HepG2 (cell line): Measurements from ENCODE around the gene SRRM3. TPM values are rescaled to one million over a fixed set of nuclear protein-coding genes. Genes with fewer than 3 reads are reported as not detected.

Experiments
- ATAC-seq: fragments of 200-7000 bp; cut with Tn5 transposase; 3 replicates; pipeline ENCODE4 v1.9.1; 2020; ENCODE audit warnings: mild to moderate bottlenecking, moderate library complexity
- BruUV-seq: library from RNA; stranded (reverse); fragments of 400-500 nt; replicated peaks from 2 replicates; lab custom pipeline; 2021; lab: Mats Ljungman, UMichigan
- CTCF ChIA-PET: fragments of 300-600 bp; formaldehyde crosslinking; extraction: SDS; loops from one replicate; lab custom pipeline; 2021; ENCODE audit warnings: low total read pairs, inconsistent platforms, low intra/inter-chr PET ratio; lab: Yijun Ruan, JAX
- POLR2A ChIA-PET: fragments of 350-600 bp; sonication (Branson Sonifier 250); formaldehyde crosslinking; loops from one replicate; lab custom pipeline; 2020; ENCODE audit warnings: antibody characterized with exemption, inconsistent platforms; lab: Yijun Ruan, JAX
- DNase-seq: peaks from one replicate; pipeline ENCODE4 v3.0.0-alpha.2; 2015; ENCODE audit warnings: low spot score
- FAIRE-seq: peaks from 3 replicates; lab custom pipeline; 2011; peaks lifted over from hg19 to GRCh38; lab: Jason Lieb, UNC
- H2AFZ ChIP-seq: one replicate; pipeline ENCODE4 v1.6.1; 2011; ENCODE audit warnings: low read length, inconsistent platforms
- H3K27ac ChIP-seq: fragments of 300-600 bp; 3 replicates; pipeline ENCODE4 v1.8.0; 2011; ENCODE audit warnings: mixed run types, mild to moderate bottlenecking, mixed read lengths, low read length, inconsistent platforms; ENCODE audit not compliant: insufficient read depth; ENCODE audit errors: extremely low read length
- H3K27me3 ChIP-seq, 2 experiments: fragments of 200-600 bp in 1 of 2; 2 replicates in 1 of 2; 3 replicates in 1 of 2; pipeline versions ENCODE4 v1.6.0 to v1.8.0; 2011; ENCODE audit warnings: low read length in 2 of 2, mild to moderate bottlenecking in 2 of 2, moderate library complexity in 2 of 2, inconsistent platforms in 1 of 2; ENCODE audit not compliant: insufficient read depth in 2 of 2, control insufficient read depth in 1 of 2
- H3K36me3 ChIP-seq, 2 experiments: fragments of 200-600 bp in 1 of 2; replicated peaks in 1 of 2; 2 replicates in 1 of 2; 3 replicates in 1 of 2; pipeline versions ENCODE4 v1.5.1 to v1.8.0; 2011; ENCODE audit warnings: low read length in 2 of 2, inconsistent platforms in 1 of 2; ENCODE audit not compliant: insufficient read depth in 2 of 2, control insufficient read depth in 1 of 2
- H3K4me1 ChIP-seq: 2 replicates; pipeline ENCODE4 v1.5.1; 2012; ENCODE audit warnings: low read length, inconsistent platforms; ENCODE audit not compliant: insufficient read depth
- H3K4me2 ChIP-seq: 2 replicates; pipeline ENCODE4 v1.6.0; 2011; ENCODE audit warnings: low read depth, low read length, inconsistent platforms
- H3K4me3 ChIP-seq, 3 experiments: fragments of 200-600 bp in 1 of 3; sonication (generic), shearing (Covaris generic) in 1 of 3; replicated peaks in 1 of 3; 2 replicates each; pipeline ENCODE4 v1.5.1; 2011 to 2016; ENCODE audit warnings: low read length in 3 of 3, inconsistent platforms in 2 of 3, low read depth in 2 of 3, mild to moderate bottlenecking in 2 of 3, control low read depth in 1 of 3, mixed read lengths in 1 of 3; ENCODE audit not compliant: insufficient read depth in 1 of 3
- H3K79me2 ChIP-seq: one replicate; pipeline ENCODE4 v1.6.1; 2011; ENCODE audit warnings: low read length, inconsistent platforms; ENCODE audit not compliant: insufficient read depth
- H3K9ac ChIP-seq: 2 replicates; pipeline ENCODE4 v1.6.0; 2011; ENCODE audit warnings: mild to moderate bottlenecking, low read depth, low read length, inconsistent platforms; ENCODE audit not compliant: insufficient read depth
- H3K9me3 ChIP-seq: 2 replicates; pipeline ENCODE4 v1.5.1; 2012; ENCODE audit warnings: mild to moderate bottlenecking, low read length
- H4K20me1 ChIP-seq: 2 replicates; pipeline ENCODE4 v1.6.0; 2011; ENCODE audit warnings: inconsistent platforms, mild to moderate bottlenecking, low read length, moderate library complexity; ENCODE audit not compliant: insufficient read depth
- ATF7-NPFF ChIP-seq: sonication (generic); formaldehyde crosslinking; IDR thresholded peaks from 2 replicates; pipeline ENCODE4 v1.8.1; 2023; ENCODE audit warnings: mild to moderate bottlenecking, low read depth, missing genetic modification reagents, moderate library complexity
- GATAD1 ChIP-seq: IDR thresholded peaks from 2 replicates; pipeline ENCODE4 v1.6.1; 2016; ENCODE audit warnings: missing genetic modification reagents, missing compliant biosample characterization
- HNF4A ChIP-seq: sonication (generic); formaldehyde crosslinking; IDR thresholded peaks from 2 replicates; pipeline ENCODE4 v1.4.0; 2020; ENCODE audit warnings: missing genetic modification reagents
- MIER3 ChIP-seq: IDR thresholded peaks from 2 replicates; pipeline ENCODE4 v1.6.1; 2016; ENCODE audit warnings: missing compliant biosample characterization, borderline replicate concordance
- NFE2 ChIP-seq: sonication (generic); formaldehyde crosslinking; IDR thresholded peaks from 2 replicates; pipeline ENCODE4 v1.4.0; 2020; ENCODE audit warnings: missing genetic modification reagents
- NFYB ChIP-seq: sonication (generic); formaldehyde crosslinking; IDR thresholded peaks from 2 replicates; pipeline ENCODE4 v1.4.0; 2020; ENCODE audit warnings: missing genetic modification reagents
- NKX3-1 ChIP-seq: sonication (generic); formaldehyde crosslinking; IDR thresholded peaks from 2 replicates; pipeline ENCODE4 v1.5.0; 2020; ENCODE audit warnings: missing genetic modification reagents
- ZBTB42 ChIP-seq: sonication (generic); formaldehyde crosslinking; IDR thresholded peaks from 2 replicates; pipeline ENCODE4 v1.5.0; 2020; ENCODE audit warnings: mild to moderate bottlenecking, missing genetic modification reagents
- ZC3H13 ChIP-seq: sonication (generic); formaldehyde crosslinking; IDR thresholded peaks from 2 replicates; pipeline ENCODE4 v1.8.1; 2023; ENCODE audit warnings: mild to moderate bottlenecking, missing genetic modification reagents, moderate library complexity
- ZFP62 ChIP-seq: sonication (generic); formaldehyde crosslinking; IDR thresholded peaks from 2 replicates; pipeline ENCODE4 v1.4.0; 2020; ENCODE audit warnings: missing genetic modification reagents
- ZNF124 ChIP-seq: sonication (generic); formaldehyde crosslinking; IDR thresholded peaks from 2 replicates; pipeline ENCODE4 v1.4.0; 2020; ENCODE audit warnings: missing genetic modification reagents
- ZNF30 ChIP-seq: sonication (generic); formaldehyde crosslinking; IDR thresholded peaks from 2 replicates; pipeline ENCODE4 v1.5.0; 2020; ENCODE audit warnings: mild to moderate bottlenecking, missing genetic modification reagents
- ZNF563 ChIP-seq: sonication (generic); formaldehyde crosslinking; IDR thresholded peaks from 2 replicates; pipeline ENCODE4 v1.8.0; 2022; ENCODE audit warnings: mild to moderate bottlenecking, moderate library complexity, missing genetic modification reagents
- ZNF713 ChIP-seq: sonication (generic); formaldehyde crosslinking; IDR thresholded peaks from 2 replicates; pipeline ENCODE4 v1.4.0; 2020; ENCODE audit warnings: mild to moderate bottlenecking, missing genetic modification reagents
- ZNF879 ChIP-seq: sonication (generic); formaldehyde crosslinking; IDR thresholded peaks from 2 replicates; pipeline ENCODE4 v1.8.1; 2023; ENCODE audit warnings: missing genetic modification reagents
- ZSCAN25 ChIP-seq: sonication (generic); formaldehyde crosslinking; IDR thresholded peaks from 2 replicates; pipeline ENCODE4 v1.8.0; 2022; ENCODE audit warnings: mild to moderate bottlenecking, missing genetic modification reagents
- WGBS: methylation state at CpG from one replicate; pipeline ENCODE4 v1.1.6; 2017; ENCODE audit warnings: low lambda C conversion rate; 5-methylcytosine and 5-hydroxymethylcytosine counted together
- in situ Hi-C: cut with HindIII; loops from 2 replicates; pipeline ENCODE4 v1.10.0; 2017; ENCODE audit warnings: low pct_unique_long_range_greater_than_20kb; ENCODE audit not compliant: extremely low pct_ligation_motif_present
- intact Hi-C: fragments of 100-400 bp; cut with micrococcal nuclease; formaldehyde crosslinking; loops from one replicate; pipeline ENCODE4 v1.10.0; 2022; ENCODE audit not compliant: unreplicated experiment
- polyA plus RNA-seq, 8 experiments: library from polyadenylated mRNA; depleted of rRNA in 3 of 8; stranded (reverse) in 7 of 8; unstranded in 1 of 8; fragments of >200 nt; fragmentation: Illumina TruSeq in 4 of 8; extraction: Trizol in 4 of 8; gene quantifications; 2 replicates each; pipeline versions ENCODE4 v1.2.1 to v1.2.3, GENCODE V29; 2011 to 2016; ENCODE audit warnings: low read depth in 4 of 8, missing spikeins in 1 of 8, mixed read lengths in 1 of 8; ENCODE audit not compliant: insufficient read depth in 1 of 8
- total RNA-seq, 5 experiments: library from RNA; depleted of rRNA; stranded (reverse); fragments of >200 nt; fragmentation: Illumina TruSeq; extraction: Trizol; gene quantifications; 2 replicates each; pipeline ENCODE4 v1.2.3, GENCODE V29; 2016; ENCODE audit warnings: low read depth in 1 of 5
- TF ChIP-seq, protein P1 (sequence below): sonication (generic); formaldehyde crosslinking; IDR thresholded peaks from 2 replicates; pipeline ENCODE4 v1.8.0; 2022; ENCODE audit warnings: mild to moderate bottlenecking, missing genetic modification reagents, borderline replicate concordance
- TF ChIP-seq, protein P2 (sequence below): sonication (generic); formaldehyde crosslinking; conservative IDR thresholded peaks from 2 replicates; pipeline ENCODE4 v1.4.0; 2020; ENCODE audit warnings: missing genetic modification reagents
- TF ChIP-seq, protein P3 (sequence below): sonication (generic); formaldehyde crosslinking; IDR thresholded peaks from 2 replicates; pipeline ENCODE4 v1.4.0; 2020; ENCODE audit warnings: mild to moderate bottlenecking, missing genetic modification reagents
- TF ChIP-seq, protein P4 (sequence below): IDR thresholded peaks from 2 replicates; pipeline ENCODE4 v1.6.1; 2012; ENCODE audit warnings: low read depth, low read length, improper control_type of control experiment

SRRM3 gene
- total and polyA plus RNA-seq, 2 of the 13 experiments (the other 11 are each of a cell fraction or from before 2014, with no cell fraction given) = 0.13 to 0.54 TPM

DNA sequence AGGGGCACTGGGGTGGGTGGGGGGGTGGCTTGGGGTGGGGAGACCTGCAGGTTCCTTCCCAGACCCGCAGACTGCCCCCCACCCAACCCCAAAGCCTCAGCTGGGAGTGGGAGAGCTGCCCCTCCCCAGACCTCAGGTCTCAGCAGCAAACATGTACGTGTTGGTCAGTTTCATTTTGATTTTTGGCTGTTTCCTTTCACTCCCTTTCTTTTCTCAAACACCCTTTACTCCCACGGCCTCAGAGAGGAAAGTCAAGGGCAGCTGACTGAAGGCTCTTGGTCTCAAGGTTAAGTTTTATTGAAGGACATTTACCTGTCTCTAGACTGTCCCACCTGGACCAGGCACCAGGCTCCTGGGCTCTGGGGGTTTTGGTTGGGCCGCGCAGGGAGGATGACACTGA lies 66.7 kb downstream of the SRRM3 start:
- H4K20me1 ChIP-seq = no peaks in the 10 kb centered on the region
- peak overlapping the region; percentile 12; the same call in 1 of the 2 replicates for H3K4me2 ChIP-seq
- H3K9ac ChIP-seq = no peak overlapping the region
- ChIA-PET CTCF (no interaction called here), POLR2A (no interaction called here)
- no peak overlapping the region for H2AFZ ChIP-seq
- H3K4me3 ChIP-seq = no peak overlapping the region
- intact Hi-C loops (no loop called here), in situ Hi-C loops (no loop called here)
- no peaks in the 10 kb centered on the region for H3K79me2 ChIP-seq
- WGBS = 30% methylated on average over 4 of the region's 5 CpGs
- peaks cover 0 to 13% of the 10 kb centered on the region in 2 experiments; a peak in 4 of 5 replicates for H3K27me3 ChIP-seq
- H3K36me3 ChIP-seq = no peaks in the 10 kb centered on the region
- 0 out of 3 replicates have a peak, but pooled peaks have one; percentile 15 for ATAC-seq
- FAIRE-seq = no peak
- DNase-seq = no peak
- peaks cover 9% of the 10 kb centered on the region for H3K4me1 ChIP-seq
- no peaks in the 10 kb centered on the region for H3K9me3 ChIP-seq
- no TSS peak for BruUV-seq
- TF ChIP-seq ZNF30 (CRISPR knock-in tag) = no peak
- no peak for TF ChIP-seq ZNF713
- no peak for TF ChIP-seq NKX3-1 (CRISPR knock-in tag)
- no peak for TF ChIP-seq ZBTB42 (CRISPR knock-in tag)
- TF ChIP-seq, protein P1, sequence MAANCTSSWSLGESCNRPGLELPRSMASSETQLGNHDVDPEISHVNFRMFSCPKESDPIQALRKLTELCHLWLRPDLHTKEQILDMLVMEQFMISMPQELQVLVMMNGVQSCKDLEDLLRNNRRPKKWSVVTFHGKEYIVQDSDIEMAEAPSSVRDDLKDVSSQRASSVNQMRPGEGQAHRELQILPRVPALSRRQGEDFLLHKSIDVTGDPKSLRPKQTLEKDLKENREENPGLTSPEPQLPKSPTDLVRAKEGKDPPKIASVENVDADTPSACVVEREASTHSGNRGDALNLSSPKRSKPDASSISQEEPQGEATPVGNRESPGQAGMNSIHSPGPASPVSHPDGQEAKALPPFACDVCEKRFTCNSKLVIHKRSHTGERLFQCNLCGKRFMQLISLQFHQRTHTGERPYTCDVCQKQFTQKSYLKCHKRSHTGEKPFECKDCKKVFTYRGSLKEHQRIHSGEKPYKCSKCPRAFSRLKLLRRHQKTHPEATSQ (CRISPR knock-in tag) = no peak
- no peak for TF ChIP-seq ZFP62 (CRISPR knock-in tag)
- TF ChIP-seq NFE2 (CRISPR knock-in tag) = no peak
- TF ChIP-seq ZSCAN25 (CRISPR knock-in tag) = no peak
- no peak for TF ChIP-seq ZC3H13 (CRISPR knock-in tag)
- TF ChIP-seq ATF7-NPFF = no peak
- no peak for TF ChIP-seq HNF4A
- TF ChIP-seq ZNF879 (CRISPR knock-in tag) = no peak
- TF ChIP-seq NFYB = no peak
- TF ChIP-seq, protein P2, sequence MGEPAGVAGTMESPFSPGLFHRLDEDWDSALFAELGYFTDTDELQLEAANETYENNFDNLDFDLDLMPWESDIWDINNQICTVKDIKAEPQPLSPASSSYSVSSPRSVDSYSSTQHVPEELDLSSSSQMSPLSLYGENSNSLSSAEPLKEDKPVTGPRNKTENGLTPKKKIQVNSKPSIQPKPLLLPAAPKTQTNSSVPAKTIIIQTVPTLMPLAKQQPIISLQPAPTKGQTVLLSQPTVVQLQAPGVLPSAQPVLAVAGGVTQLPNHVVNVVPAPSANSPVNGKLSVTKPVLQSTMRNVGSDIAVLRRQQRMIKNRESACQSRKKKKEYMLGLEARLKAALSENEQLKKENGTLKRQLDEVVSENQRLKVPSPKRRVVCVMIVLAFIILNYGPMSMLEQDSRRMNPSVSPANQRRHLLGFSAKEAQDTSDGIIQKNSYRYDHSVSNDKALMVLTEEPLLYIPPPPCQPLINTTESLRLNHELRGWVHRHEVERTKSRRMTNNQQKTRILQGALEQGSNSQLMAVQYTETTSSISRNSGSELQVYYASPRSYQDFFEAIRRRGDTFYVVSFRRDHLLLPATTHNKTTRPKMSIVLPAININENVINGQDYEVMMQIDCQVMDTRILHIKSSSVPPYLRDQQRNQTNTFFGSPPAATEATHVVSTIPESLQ (CRISPR knock-in tag) = no peak
- TF ChIP-seq ZNF124 = no peak
- TF ChIP-seq, protein P3, sequence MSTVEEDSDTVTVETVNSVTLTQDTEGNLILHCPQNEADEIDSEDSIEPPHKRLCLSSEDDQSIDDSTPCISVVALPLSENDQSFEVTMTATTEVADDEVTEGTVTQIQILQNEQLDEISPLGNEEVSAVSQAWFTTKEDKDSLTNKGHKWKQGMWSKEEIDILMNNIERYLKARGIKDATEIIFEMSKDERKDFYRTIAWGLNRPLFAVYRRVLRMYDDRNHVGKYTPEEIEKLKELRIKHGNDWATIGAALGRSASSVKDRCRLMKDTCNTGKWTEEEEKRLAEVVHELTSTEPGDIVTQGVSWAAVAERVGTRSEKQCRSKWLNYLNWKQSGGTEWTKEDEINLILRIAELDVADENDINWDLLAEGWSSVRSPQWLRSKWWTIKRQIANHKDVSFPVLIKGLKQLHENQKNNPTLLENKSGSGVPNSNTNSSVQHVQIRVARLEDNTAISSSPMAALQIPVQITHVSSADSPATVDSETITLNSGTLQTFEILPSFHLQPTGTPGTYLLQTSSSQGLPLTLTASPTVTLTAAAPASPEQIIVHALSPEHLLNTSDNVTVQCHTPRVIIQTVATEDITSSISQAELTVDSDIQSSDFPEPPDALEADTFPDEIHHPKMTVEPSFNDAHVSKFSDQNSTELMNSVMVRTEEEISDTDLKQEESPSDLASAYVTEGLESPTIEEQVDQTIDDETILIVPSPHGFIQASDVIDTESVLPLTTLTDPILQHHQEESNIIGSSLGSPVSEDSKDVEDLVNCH (CRISPR knock-in tag) = no peak
- no peak for TF ChIP-seq ZNF563 (CRISPR knock-in tag)
- TF ChIP-seq GATAD1 (CRISPR knock-in tag) = no peak
- TF ChIP-seq MIER3 (CRISPR knock-in tag) = no peak
- TF ChIP-seq, protein P4, sequence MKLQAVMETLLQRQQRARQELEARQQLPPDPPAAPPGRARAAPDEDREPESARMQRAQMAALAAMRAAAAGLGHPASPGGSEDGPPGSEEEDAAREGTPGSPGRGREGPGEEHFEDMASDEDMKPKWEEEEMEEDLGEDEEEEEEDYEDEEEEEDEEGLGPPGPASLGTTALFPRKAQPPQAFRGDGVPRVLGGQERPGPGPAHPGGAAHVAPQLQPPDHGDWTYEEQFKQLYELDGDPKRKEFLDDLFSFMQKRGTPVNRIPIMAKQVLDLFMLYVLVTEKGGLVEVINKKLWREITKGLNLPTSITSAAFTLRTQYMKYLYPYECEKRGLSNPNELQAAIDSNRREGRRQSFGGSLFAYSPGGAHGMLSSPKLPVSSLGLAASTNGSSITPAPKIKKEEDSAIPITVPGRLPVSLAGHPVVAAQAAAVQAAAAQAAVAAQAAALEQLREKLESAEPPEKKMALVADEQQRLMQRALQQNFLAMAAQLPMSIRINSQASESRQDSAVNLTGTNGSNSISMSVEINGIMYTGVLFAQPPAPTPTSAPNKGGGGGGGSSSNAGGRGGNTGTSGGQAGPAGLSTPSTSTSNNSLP = no peak
- no peak overlapping the region for H3K27ac ChIP-seq
